Keratinocyte (primary cell): ENCODE measurements around the gene ENDOD1.

Experiments
- CTCF ChIP-seq, 3 experiments: IDR thresholded peaks in 1 of 3; conservative IDR thresholded peaks in 1 of 3; optimal IDR thresholded peaks in 1 of 3; 2 replicates in 2 of 3; 3 replicates in 1 of 3; pipeline versions ENCODE3 to v1.5.1; 2011; ENCODE audit warnings: low read length in 3 of 3, mild to moderate bottlenecking in 3 of 3, moderate library complexity in 2 of 3, control low read depth in 1 of 3, inconsistent platforms in 1 of 3; ENCODE audit not compliant: insufficient read depth in 2 of 3; ENCODE audit errors: extremely low read depth in 1 of 3
- EZH2 ChIP-seq: IDR thresholded peaks from one replicate; pipeline ENCODE4 v1.6.1; 2012; ENCODE audit warnings: inconsistent platforms, mild to moderate bottlenecking, low read length, moderate library complexity

GRCh38 chr11:95076416-95076815 is 13.2 kb upstream of the ENDOD1 start:
- TF ChIP-seq CTCF (optimal IDR thresholded peaks at IDR 0.05 in 1 of 3, IDR thresholded peaks at IDR 0.05 in 1 of 3, conservative IDR thresholded peaks at IDR 0.05 in 1 of 3; ENCODE audit: extremely low read depth in 1 of 3, insufficient read depth in 2 of 3, low read length in 3 of 3) (no peak), EZH2 (no peak)
